GM18870 (cell line): ENCODE results near the gene DSCAML1.

Experiments
- ATAC-seq: cut with Tn5 transposase; IDR thresholded peaks from one replicate; pipeline ENCODE4 v1.9.1; 2021; ENCODE audit warnings: moderate library complexity; ENCODE audit not compliant: unreplicated experiment

DSCAML1 gene

DNA sequence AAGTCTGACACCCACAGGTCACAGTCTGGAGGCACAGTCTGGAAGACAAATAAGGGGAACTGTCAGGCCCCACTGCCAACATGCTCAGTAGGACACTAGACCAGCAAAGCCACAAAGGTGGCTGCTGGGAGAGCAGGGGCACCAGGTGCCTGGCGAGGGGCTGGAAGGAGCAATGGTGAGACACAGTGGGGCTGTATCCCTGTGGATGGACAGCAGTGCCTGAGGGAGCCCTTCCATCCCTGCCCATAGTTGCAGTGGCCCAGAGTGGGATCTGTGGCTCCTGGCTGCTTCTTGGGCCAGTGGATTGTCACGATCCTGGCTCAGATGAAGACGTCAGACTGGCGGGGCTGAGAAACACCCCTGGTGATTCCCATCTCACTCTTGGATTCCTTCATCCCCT, 154.6 kb downstream of the DSCAML1 start:
- ATAC-seq: no peak

DNA sequence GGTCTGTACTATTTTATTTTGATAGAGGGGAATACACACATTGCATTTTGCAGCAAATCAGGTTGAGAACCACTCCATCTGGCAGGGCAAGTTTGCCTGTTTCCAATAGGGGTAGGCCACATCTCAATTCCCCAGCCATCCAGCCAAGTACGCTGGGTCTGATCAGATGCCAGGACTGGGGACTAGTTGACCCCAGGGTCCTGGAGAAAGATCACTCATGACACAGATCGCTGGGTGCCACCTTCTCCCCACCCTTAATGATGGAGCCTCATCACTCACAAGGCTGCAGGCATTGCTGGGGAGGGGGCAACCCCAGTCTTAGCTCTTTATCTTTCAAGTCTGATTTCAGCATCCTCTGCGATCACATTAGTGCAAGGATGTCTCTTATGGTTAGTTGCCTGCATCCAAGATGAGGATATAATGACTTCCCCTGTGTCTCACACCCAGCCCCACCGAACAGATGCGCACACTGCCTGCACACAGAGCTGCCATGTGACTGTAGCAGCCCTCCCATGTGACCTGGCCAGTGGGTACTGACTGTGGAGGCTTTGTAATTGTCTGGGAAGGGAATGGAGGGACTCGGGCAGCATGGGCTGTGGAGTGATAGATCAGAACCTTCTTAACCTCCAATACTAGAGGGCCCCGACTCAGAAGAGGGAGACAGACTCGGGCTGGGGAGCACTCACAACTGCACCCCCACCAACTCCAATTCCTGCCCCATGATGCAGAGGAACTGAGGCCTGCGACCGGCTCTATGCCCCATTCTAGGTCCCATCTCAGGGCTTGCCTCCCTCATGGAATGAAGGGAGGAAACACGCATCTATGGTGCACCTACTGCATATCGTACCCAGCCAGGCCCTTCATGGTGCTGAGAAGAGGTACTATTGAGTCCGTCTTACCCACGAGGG, 155.8 kb downstream of the DSCAML1 start:
- ATAC-seq: no peak

DNA sequence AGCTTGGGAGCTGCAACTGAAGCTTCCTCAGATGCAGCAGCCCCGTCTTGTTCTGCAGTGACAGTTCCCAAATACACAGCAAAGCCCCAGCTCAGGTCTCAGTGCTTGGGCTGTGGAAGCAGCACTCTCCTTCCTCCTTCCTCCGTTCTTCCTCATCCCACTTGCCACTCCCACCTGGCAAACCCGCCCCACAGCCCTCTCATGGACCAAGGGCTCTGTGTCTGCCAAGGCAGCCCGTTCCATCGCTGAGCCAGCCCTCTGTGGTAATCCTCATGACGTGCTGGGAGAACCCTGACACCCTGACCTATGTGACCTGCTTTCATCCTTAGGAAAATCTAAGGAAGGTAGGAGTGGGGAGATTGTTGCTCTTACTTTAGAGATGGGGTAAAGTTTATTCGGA, 157.0 kb downstream of the DSCAML1 start:
- ATAC-seq: no peak

DNA sequence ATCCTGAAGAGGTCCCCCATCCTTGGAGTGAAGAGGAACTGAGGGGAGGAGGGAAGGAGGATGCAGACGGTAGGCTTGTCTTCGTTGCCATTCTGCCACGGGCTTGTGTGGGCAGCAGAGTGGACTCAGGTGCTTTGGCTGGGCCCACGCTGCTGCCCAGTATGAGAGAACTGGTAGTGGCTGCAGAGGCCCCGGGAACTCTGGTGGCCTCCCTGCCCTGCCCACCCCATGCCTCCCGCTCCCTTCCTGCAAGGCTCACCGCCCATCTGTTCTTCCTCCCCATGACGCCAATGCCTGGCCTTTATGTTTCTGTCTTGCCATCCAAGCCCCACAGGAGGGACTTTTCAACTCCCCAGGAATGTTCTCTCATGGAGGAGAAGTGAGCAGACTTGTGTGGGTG, 157.4 kb downstream of the DSCAML1 start:
- ATAC-seq: no peak

DNA sequence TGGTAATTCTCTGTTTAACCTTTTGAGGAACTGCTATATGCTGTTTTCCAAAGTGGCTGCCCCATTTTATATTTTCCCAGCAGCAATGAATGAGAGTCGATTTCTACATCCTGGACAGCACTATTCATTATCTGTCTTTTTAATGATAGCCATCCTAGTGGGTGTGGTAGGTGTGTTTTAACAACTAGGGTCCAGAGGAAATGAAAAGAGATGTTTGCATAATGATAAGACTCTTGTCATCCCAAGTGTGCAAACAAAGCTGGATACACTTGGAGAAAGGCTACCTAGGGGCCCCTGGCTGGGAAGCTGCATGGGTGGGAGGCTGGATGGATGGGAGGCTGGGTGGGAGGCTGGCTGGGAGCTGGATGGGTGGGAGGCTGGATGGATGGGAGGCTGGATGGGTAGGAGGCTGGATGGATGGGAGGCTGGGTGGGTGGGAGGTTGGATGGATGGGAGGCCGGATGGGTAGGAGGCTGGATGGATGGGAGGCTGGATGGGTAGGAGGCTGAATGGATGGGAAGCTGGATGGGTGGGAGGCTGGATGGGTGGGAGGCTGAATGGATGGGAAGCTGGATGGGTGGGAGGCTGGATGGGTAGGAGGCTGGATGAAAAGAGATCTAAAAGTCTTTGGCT, 158.0 kb downstream of the DSCAML1 start:
- no peak for ATAC-seq

DNA sequence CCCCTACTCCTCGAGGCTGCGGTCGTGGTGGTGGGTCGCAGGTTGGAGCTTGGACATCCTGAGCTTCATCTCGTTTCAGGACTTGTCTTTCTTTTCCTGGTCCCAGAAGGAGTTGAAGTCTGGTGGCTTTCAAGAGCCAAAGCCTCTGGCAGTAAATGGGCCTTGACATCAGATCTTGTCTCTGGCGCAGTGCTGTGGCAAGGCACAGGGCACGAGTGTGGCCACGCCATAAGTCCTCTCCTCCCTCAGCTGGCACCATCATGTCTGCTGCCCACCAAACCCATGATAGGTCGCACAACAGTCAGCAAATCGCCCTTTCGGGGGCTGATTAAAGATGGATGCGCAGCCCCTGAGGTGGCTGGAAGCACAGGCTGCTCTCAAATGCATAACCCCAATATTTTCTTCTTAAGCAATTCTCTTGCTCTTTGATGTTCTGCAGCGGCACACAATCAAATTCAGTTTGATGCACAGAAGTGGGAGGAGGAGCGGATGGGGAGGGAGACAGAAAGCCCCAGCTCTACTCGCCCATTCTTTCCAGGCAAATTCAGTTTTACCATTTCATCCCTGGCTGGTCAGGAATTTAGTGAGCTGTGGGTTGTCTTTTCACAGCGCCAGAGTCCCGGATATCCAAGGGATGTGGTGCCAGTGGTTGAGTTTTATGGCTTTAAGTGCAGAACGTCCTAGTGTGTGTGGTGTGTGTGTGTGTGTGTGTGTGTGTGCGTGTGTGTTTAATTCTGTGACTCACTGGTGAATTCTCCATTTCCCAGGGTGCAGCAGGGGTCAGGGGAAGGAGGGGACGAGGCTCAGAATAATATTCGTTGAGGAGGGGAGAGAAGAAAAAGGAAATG, 162.0 kb downstream of the DSCAML1 start:
- ATAC-seq: no peak

DNA sequence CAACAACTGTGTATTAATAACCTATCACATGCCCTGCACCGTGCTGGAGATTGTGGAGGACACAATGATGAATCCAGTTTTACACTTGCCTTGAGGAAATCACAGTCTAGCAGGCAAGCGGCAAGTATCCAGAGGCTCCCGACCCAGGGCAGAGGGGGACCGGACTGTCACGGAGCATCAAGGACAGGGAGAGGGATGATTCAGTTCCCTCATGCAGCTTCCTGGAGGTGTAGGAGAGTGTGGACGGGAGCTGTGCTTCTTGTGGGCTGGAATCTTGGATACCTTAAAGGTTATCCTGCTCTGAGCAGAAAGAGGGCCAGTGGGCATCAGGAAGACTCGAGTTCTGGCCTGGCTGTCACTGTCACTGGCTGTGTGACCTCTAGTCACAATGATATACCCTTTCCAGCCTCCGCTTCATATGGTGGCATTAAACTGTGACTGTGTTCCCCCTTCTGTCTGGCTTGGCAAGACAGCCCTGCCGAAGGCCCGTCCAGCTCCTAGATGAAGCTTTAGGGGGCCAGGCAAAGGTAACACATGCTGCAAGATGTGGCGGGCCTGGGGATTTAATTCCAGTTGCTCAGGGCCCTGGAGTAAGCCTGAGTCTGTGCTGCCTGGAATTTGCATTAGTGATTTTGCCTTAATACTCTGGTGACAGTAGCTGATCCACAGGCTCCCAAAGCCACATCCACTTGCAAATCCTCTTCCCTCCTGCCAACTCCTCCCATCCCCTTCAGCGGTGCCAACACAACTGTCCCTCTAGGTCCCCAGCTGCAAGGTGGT, 162.8 kb downstream of the DSCAML1 start:
- no peak for ATAC-seq

DNA sequence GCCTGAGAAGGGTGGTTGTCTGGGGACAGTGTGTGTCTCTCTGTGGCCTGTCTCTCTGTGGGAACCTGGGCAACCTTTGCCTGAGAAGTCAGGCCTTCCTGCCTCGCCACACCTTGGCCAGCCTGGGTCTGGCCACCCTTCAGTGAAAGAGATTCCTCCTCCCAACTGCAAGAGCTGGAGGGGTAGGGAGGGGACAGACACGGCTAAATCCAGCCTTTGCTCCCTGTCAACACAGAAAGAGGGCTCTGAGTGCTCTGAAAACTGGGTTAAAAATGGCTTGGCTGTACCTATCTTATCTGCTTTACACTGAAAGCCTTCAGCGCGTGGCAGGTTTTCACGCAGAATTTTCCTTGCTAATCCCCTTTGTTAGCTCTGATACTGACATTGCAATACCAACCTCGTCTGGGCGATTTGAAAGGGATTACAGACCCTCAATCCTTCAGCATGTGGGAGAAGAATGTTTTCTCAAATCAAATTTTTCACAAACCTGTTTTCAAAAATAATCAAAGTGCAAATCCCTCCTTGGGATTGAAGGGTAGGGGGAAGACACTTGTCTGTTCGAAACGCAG, 163.7 kb downstream of the DSCAML1 start:
- ATAC-seq: no peak

DNA sequence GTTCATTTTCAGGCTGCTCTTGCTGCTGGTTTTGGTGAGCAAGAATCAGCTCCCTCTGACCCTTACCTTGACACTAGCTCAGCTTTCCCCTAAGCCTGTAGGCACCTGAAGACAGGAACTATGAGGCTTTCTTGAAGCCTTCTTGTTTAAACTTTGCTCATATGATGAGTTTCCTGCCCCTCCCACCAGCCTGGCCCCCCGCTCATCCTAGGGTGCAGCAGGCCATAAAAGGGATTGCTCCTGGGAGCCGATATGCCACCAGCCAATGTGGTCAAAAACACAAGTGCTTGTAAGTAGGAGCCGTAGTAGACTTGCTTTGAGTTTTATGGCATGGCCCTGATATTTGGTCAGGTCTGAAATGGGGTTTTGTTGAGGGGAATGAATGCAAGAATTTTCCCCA, 164.7 kb downstream of the DSCAML1 start:
- no peak for ATAC-seq

DNA sequence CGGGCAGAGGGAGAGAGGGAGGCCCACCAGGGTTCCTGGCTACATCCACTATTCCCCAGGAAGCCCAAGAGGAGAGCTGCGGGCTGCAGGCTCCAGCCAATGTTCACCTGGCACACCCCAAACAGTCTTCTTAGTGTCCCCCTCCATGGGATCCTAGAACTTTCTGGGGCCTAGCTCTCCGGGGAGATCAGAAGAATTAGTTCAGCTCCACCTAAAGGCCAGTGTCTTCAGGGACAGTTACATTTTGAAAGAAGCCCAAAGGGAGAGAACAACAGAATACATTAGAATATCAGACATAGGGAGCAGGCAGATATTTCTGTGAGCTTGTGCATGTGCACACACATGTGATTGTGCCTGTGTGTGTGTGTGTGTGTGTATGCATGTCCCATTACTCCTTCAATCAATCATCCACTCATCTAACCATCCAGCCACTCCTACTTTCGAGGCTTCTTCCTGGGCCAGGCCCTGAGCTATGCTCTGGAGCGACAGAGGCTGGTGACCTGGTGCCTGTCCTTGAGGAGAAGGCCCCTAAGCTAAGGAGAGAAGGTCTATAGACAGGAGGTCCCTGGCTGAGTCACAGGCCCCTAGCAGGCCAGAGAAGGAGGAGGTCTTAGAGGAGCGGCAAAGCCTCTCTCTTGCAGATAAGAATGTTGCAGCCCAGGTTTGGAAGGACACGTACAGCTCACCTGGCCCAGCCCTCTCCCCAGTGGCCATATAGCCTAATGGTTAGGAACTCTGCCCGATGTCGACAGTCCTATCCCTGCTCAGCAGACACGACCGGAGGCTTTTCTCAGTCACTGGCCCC, 165.5 kb downstream of the DSCAML1 start:
- no peak for ATAC-seq

DNA sequence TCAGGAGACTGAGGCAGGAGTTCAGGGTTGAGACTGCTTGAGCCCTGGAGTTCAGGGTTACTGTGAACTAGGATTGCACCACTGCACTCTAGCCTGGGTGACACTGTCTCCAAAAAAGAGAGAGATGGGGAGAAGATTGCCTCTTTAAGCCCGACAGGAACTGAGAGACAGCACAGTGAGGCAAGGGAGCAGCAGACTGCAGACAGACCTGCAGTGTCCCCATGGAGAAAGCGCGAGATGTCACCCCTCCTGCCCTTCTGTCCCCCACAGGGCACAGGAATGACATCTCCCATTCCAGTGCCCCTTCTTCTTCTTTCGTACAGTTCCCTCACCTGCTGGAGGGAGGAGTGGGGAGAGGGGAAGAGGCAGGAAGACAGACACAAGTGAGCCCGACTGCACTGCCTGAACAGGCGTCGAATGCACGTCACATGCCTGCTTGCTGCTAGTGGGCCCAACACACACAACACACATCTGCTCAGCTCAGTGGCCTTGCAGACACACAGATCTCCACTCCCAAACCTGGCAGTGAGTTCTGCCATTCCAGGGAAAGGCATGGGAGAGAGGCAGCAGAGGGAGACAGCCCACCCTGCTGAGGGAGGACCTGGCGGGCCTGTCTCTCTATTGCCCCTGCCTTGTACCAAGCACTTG, 167.0 kb downstream of the DSCAML1 start:
- no peak for ATAC-seq

DNA sequence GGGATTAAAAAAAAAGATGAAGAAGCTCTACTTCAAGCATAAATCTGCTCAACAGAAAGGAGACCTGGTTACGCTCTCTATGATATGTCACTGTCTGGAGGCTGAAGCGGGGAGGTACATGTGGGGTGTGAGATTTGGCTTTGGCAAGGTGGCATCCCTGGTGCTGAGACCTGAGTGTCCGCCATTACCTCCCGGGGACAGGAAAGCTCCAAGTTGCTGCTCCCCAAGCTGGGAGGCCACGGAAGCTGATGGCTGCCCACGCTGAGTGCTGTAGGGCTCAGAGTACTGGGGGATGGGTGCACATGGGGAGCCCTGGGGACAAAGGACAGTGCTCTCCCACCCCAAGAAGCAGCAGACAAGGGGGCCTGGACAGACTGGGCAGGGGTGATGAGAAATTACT, 167.9 kb downstream of the DSCAML1 start:
- ATAC-seq: no peak

DNA sequence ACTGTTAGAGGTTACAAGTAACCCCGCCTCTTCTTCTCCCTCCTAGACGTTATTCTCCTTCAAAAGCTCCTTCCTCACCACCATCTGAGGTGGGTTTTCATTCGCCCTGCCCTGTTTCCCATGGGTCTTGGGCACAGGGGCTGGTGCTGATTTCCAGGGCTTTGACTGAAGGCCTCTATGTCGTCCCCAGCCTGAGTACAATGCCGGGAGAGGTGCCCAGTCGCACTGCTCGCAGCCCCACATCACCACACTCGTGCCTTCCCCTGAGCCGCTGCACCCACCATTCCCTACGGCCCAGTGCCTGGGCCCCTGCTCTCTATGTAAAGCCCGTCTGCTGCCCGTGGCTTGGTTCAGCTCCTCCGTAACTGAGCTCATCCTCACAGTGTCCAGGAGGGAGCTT, 169.8 kb downstream of the DSCAML1 start:
- no peak for ATAC-seq

DNA sequence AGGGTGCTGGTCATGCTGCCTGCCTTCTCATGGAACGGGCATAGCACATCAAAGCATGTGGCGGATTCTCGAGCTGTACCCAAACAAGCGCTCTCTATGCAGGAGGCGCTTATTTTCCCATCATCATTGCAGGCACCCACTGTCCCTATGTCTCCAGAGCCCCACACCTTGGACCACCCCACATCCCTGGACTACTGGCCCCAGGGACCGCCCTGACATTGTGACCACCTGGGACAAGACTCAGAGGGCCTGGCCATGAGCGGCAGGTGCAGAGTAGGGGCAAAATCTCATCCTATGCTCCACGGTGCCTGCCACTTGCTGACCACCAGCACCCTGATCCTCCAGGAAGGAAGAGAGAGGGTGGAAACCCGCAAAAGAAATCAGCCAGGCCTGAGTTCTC, 170.4 kb downstream of the DSCAML1 start:
- no peak for ATAC-seq

DNA sequence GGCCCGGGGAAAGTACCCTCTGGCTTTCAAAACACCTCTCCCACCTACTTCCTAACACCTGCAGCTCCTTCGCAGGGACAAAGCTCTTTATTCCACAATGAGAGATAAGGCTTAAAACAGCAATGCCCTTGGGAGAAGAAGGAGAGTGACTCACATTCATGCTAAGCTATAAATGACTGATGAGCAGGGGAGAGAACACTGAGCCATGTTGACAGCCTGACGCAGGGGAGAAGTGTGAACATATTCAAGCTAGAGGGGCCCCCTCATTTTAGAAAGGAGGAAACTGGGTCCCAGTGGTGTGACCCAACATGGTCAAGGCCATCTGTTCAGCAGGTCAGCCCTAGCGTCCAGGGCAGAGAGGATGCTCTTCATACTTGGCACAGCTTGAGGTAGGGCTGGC, 171.8 kb downstream of the DSCAML1 start:
- ATAC-seq: no peak

DNA sequence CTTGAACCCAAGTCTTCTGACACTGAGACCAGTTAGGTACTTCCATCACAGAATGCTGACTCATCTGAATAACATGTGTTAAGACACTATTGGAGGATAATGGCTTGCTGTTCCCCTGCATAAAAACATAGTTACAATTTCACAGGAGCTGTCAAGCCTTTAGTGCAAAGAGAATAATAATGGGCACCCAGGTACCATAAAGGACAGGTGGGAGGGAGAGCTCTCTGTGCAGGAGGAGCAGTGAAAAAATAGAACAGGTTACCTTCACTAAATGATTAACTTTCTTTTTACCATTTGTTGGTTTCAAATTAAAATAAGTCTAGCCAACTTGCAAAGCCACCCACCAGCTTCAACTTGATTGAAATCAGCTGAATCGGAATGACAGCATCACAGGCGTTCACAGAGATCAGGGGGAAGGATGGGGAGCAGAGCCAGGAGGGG, 173.2 kb downstream of the DSCAML1 start:
- no peak for ATAC-seq

DNA sequence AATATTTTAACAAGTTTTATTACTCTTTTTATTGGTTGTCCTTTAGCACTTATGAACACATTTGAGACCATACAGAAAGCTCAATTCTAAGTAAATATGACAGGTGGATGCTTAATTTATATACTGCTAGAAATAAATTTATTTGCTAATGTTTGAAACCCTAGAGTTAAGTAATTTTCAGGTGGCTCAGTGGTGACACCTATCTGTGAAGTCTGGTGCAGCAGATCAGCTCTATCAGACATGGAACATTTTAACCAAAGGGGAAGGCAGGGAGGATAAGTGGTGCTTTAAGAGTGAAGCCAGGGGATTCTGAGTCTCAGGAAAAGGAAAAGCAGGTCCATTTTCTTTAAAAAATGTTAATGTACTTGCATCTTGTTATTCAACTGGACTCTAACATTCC, 175.8 kb downstream of the DSCAML1 start:
- no peak for ATAC-seq

DNA sequence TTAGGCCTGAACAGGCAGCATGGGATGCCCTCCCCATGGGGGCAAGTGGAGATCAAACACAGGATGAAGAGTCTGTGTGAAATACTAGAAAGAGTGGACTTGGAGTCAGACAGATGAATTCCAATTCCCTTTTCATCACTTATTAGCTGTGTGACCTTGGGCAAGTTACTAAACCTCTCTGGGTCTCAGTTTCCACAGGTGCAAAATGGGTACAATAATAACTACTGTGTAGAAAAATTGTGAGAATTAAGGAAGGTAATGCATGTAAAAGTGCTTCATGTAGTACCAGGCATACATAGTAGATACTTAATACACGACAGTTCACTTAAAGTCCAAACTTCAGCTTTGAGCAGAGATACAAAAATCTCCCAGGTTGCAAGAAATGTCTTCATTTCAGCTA, 176.4 kb downstream of the DSCAML1 start:
- no peak for ATAC-seq

DNA sequence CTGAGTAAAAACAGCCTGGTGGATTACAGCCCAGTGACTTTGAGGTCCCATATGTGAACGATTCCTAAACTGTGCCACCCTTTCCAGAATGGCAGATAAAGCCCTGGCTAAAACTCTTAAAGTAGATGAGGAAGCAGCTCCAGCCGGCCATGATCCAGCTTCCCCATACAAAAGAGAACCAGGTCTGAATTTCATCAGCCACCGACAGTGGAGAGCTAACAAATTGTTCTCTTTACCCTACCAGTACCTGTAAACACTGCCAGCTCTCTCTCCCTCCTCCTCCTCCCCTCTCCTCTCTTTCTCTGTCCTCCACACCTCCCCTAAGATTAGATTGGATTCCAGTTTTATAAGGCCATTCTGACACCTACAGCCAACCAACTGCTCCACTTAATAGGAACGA, 176.9 kb downstream of the DSCAML1 start:
- ATAC-seq: no peak
